Gastrocnemius medialis (tissue), 4 donors: ENCODE measurements around the gene NPL.

Experiments
- CTCF ChIP-seq, 5 experiments: fragments of 450-650 bp in 3 of 5; fragments of 200-600 bp in 2 of 5; sonication (generic) in 2 of 5; IDR thresholded peaks in 4 of 5; conservative IDR thresholded peaks in 1 of 5; 1 replicate in 4 of 5; 2 replicates in 1 of 5; pipeline ENCODE4 v1.5.1; 2016 to 2019; ENCODE audit warnings: antibody characterized with exemption in 5 of 5, mild to moderate bottlenecking in 3 of 5, moderate library complexity in 3 of 5
- POLR2A ChIP-seq, 2 donors: fragments of 450-650 bp; IDR thresholded peaks; one replicate each; pipeline ENCODE4 v1.6.1; 2017; ENCODE audit warnings: antibody characterized with exemption in 2 of 2, mild to moderate bottlenecking in 2 of 2, moderate library complexity in 2 of 2

GRCh38 chr1:182862827-182863226 lies 73.3 kb downstream of the NPL start:
- no peak for TF ChIP-seq CTCF (IDR thresholded peaks at IDR 0.05 in 4 of 5, conservative IDR thresholded peaks at IDR 0.05 in 1 of 5)
- TF ChIP-seq POLR2A (IDR thresholded peaks at IDR 0.05), result no peak
